Endothelial cell of umbilical vein (primary cell): ENCODE results near the gene CBFA2T3. TPM values are rescaled to one million over a fixed set of nuclear protein-coding genes. Genes with fewer than 3 reads are reported as not detected.

Experiments
- BruUV-seq: library from RNA; stranded (reverse); fragments of 400-500 nt; replicated peaks from 2 replicates; lab custom pipeline; 2021; lab: Mats Ljungman, UMichigan
- CTCF ChIA-PET: fragments of 300-600, 350-600 bp; sonication (Branson Sonifier 250); formaldehyde crosslinking; loops from one replicate; lab custom pipeline; 2021; ENCODE audit warnings: antibody characterized with exemption, inconsistent platforms; lab: Charles Lee
- POLR2A ChIA-PET: fragments of 300-600, 350-600 bp; sonication (Branson Sonifier 250); formaldehyde crosslinking; loops from one replicate; lab custom pipeline; 2021; ENCODE audit warnings: antibody characterized with exemption, inconsistent platforms; lab: Charles Lee
- DNase-seq: peaks from one replicate; pipeline ENCODE4 v3.0.0-alpha.2; 2011; ENCODE audit warnings: low read depth, low spot score
- FAIRE-seq: peaks from 2 replicates; lab custom pipeline; 2011; peaks lifted over from hg19 to GRCh38; lab: Jason Lieb, UNC
- H2AFZ ChIP-seq: 2 replicates; pipeline ENCODE4 v1.6.0; 2012; ENCODE audit warnings: low read depth, low read length, control low read depth, inconsistent platforms
- H3K27ac ChIP-seq: 2 replicates; pipeline ENCODE4 v1.5.1; 2011; ENCODE audit warnings: low read depth, mild to moderate bottlenecking, control low read depth, low read length, moderate library complexity; ENCODE audit not compliant: insufficient read depth
- H3K27me3 ChIP-seq, 2 experiments: 2 replicates each; pipeline versions ENCODE4 v1.6.0 to v1.6.1; 2011; ENCODE audit warnings: low read length in 2 of 2, mixed read lengths in 1 of 2; ENCODE audit not compliant: control insufficient read depth in 2 of 2, insufficient read depth in 2 of 2
- H3K36me3 ChIP-seq, 2 experiments: 2 replicates in 1 of 2; 3 replicates in 1 of 2; pipeline ENCODE4 v1.5.1; 2011; ENCODE audit warnings: low read length in 2 of 2, mild to moderate bottlenecking in 1 of 2, moderate library complexity in 1 of 2; ENCODE audit not compliant: control insufficient read depth in 2 of 2, insufficient read depth in 2 of 2; ENCODE audit errors: extremely low read depth in 1 of 2
- H3K4me1 ChIP-seq: 3 replicates; pipeline ENCODE4 v1.5.1; 2011; ENCODE audit warnings: mild to moderate bottlenecking, low read length; ENCODE audit not compliant: control insufficient read depth, insufficient read depth; ENCODE audit errors: extremely low read depth
- H3K4me2 ChIP-seq: 2 replicates; pipeline ENCODE4 v1.6.1; 2011; ENCODE audit warnings: low read length, control low read depth, mixed read lengths; ENCODE audit not compliant: insufficient read depth
- H3K4me3 ChIP-seq, 3 experiments: fragments of 200-600 bp in 1 of 3; sonication (generic), shearing (Covaris generic) in 1 of 3; replicated peaks in 1 of 3; 2 replicates each; pipeline ENCODE4 v1.5.1; 2011 to 2016; ENCODE audit warnings: control low read depth in 3 of 3, low read length in 3 of 3, mild to moderate bottlenecking in 2 of 3, inconsistent platforms in 1 of 3, low read depth in 1 of 3, moderate library complexity in 1 of 3; ENCODE audit not compliant: insufficient read depth in 1 of 3
- H3K79me2 ChIP-seq: 2 replicates; pipeline ENCODE4 v1.6.0; 2012; ENCODE audit warnings: low read length, inconsistent platforms; ENCODE audit not compliant: control insufficient read depth, insufficient read depth
- H3K9ac ChIP-seq: replicated peaks from 2 replicates; pipeline ENCODE3; 2011; ENCODE audit warnings: low read length, control low read depth; ENCODE audit not compliant: insufficient read depth; ENCODE audit errors: extremely low read depth
- H3K9me1 ChIP-seq: replicated peaks from 3 replicates; pipeline ENCODE4 v1.6.0; 2011; ENCODE audit warnings: mild to moderate bottlenecking, low read length; ENCODE audit not compliant: control insufficient read depth, insufficient read depth; ENCODE audit errors: extremely low read depth
- H3K9me3 ChIP-seq: replicated peaks from 2 replicates; pipeline ENCODE4 v1.5.1; 2012; ENCODE audit warnings: low read length, inconsistent platforms; ENCODE audit not compliant: control insufficient read depth, insufficient read depth
- H4K20me1 ChIP-seq: replicated peaks from 2 replicates; pipeline ENCODE3; 2011; ENCODE audit warnings: mild to moderate bottlenecking, low read length; ENCODE audit not compliant: control insufficient read depth, insufficient read depth; ENCODE audit errors: extremely low read depth
- CTCF ChIP-seq, 2 donors: IDR thresholded peaks; 1 replicate in 1 of 2; 2 replicates in 1 of 2; pipeline ENCODE4 v1.5.1; 2011; ENCODE audit warnings: low read length in 2 of 2, mild to moderate bottlenecking in 2 of 2, moderate library complexity in 2 of 2, control low read depth in 1 of 2, inconsistent platforms in 1 of 2, low read depth in 1 of 2; ENCODE audit not compliant: insufficient read depth in 1 of 2; ENCODE audit errors: extremely low read depth in 1 of 2
- EZH2 ChIP-seq: IDR thresholded peaks from 2 replicates; pipeline ENCODE4 v1.6.1; 2012; ENCODE audit warnings: borderline replicate concordance, low read depth, mild to moderate bottlenecking, moderate library complexity, low read length, inconsistent platforms; ENCODE audit not compliant: severe bottlenecking
- JUN ChIP-seq: IDR thresholded peaks from 2 replicates; pipeline ENCODE4 v1.6.1; 2011; ENCODE audit warnings: borderline replicate concordance, low read depth; ENCODE audit not compliant: insufficient read length, insufficient read depth
- MAX ChIP-seq: IDR thresholded peaks from 2 replicates; pipeline ENCODE4 v1.6.1; 2011; ENCODE audit not compliant: insufficient read depth, insufficient read length
- MYC ChIP-seq: IDR thresholded peaks from one replicate; pipeline ENCODE4 v1.6.1; 2011; ENCODE audit warnings: mild to moderate bottlenecking, low read depth, low read length
- POLR2A ChIP-seq: IDR thresholded peaks from 2 replicates; pipeline ENCODE4 v1.6.1; 2012; ENCODE audit warnings: low read depth, mild to moderate bottlenecking, control low read depth, low read length
- dilution Hi-C: fragments of 300-500 bp; cut with MboI; formaldehyde crosslinking; loops from one replicate; pipeline ENCODE4 v1.15.0; 2019; ENCODE audit warnings: low sequenced_read_pairs; ENCODE audit not compliant: extremely low pct_ligation_motif_present
- intact Hi-C: fragments of 100-400 bp; cut with micrococcal nuclease; formaldehyde crosslinking; loops from one replicate; pipeline ENCODE4 v1.10.0; 2022
- polyA plus RNA-seq, 4 experiments: library from polyadenylated mRNA; depleted of rRNA in 3 of 4; stranded (reverse) in 3 of 4; unstranded in 1 of 4; fragments of >200 nt; gene quantifications; 2 replicates each; pipeline versions ENCODE4 v1.2.1 to v1.2.3, GENCODE V29; 2011 to 2012; ENCODE audit warnings: missing spikeins in 1 of 4
- total RNA-seq: library from RNA; stranded (reverse); gene quantifications from 2 replicates; pipeline ENCODE4 v1.2.3, GENCODE V29; 2021

Gene CBFA2T3
- total and polyA plus RNA-seq, 2 donors (not counting 3 experiments of a cell fraction or from before 2014, with no cell fraction given), result not detected

GRCh38 chr16:89001117-89002027 is 24.4 kb upstream of the CBFA2T3 start:
- Histone ChIP-seq H3K9ac (no peak overlapping the region), H3K9me1 (no peaks in the 10 kb centered on the region), H4K20me1 (no peaks in the 10 kb centered on the region), H3K27ac (no peak overlapping the region), H3K79me2 (no peaks in the 10 kb centered on the region), H2AFZ (no peak overlapping the region), H3K9me3 (no peaks in the 10 kb centered on the region), H3K4me1 (no peaks in the 10 kb centered on the region), H3K4me3 (no peak overlapping the region), H3K36me3 (no peaks in the 10 kb centered on the region), H3K27me3 (peaks cover 0 to 4% of the 10 kb centered on the region in 2 experiments), H3K4me2 (no peak overlapping the region)
- POLR2A ChIA-PET, result no interaction called here
- intact Hi-C loops, result no loop called here
- FAIRE-seq (no peak), DNase-seq (no peak)
- BruUV-seq, result no TSS peak
- CTCF ChIA-PET, result no interaction called here
- dilution Hi-C loops, result no loop called here
- no peak for TF ChIP-seq EZH2
- TF ChIP-seq JUN, result no peak
- TF ChIP-seq MAX, result no peak
- no peak for TF ChIP-seq POLR2A
- TF ChIP-seq CTCF (IDR thresholded peaks at IDR 0.05; ENCODE audit: extremely low read depth in 1 of 2, insufficient read depth in 1 of 2, low read depth in 1 of 2, low read length in 2 of 2), result no peak
- no peak for TF ChIP-seq MYC
